RWPE2 (cell line): ENCODE data around the gene ALAS1.
"Not testable (repeated sequence)": the region's sequence is repeated elsewhere in the genome, so short reads cannot be mapped to it uniquely, and the experiment has no call there.

Experiments used
- ATAC-seq: fragments of 200-7000 bp; cut with Tn5 transposase; 3 replicates; pipeline ENCODE4 v1.9.1; 2021; ENCODE audit warnings: low read depth
- DNase-seq: peaks from one replicate; pipeline ENCODE4 v3.0.0-alpha.2; 2020; ENCODE audit warnings: low spot score
- H3K27ac ChIP-seq: fragments of 450-650 bp; 2 replicates; pipeline ENCODE4 v1.5.1; 2017; ENCODE audit warnings: mild to moderate bottlenecking; ENCODE audit not compliant: poor library complexity, severe bottlenecking
- H3K27me3 ChIP-seq: fragments of 250-450 bp; sonication (Bioruptor Pico); 2 replicates; pipeline ENCODE4 v1.5.1; 2021; ENCODE audit warnings: mild to moderate bottlenecking, moderate library complexity; ENCODE audit not compliant: insufficient read depth, poor library complexity, severe bottlenecking
- H3K36me3 ChIP-seq: fragments of 250-450 bp; sonication (Bioruptor Pico); 2 replicates; pipeline ENCODE4 v1.5.1; 2020; ENCODE audit warnings: low read depth, mild to moderate bottlenecking, moderate library complexity
- H3K4me1 ChIP-seq: fragments of 250-450 bp; sonication (Bioruptor Pico); 2 replicates; pipeline ENCODE4 v1.5.1; 2021; ENCODE audit warnings: mild to moderate bottlenecking, moderate library complexity; ENCODE audit not compliant: insufficient read depth, poor library complexity, severe bottlenecking
- H3K4me3 ChIP-seq: fragments of 250-450 bp; sonication (Bioruptor Pico); 2 replicates; pipeline ENCODE4 v1.5.1; 2021; ENCODE audit warnings: mild to moderate bottlenecking, moderate library complexity; ENCODE audit not compliant: severe bottlenecking
- H3K9me3 ChIP-seq: fragments of 250-450 bp; sonication (Bioruptor Pico); 2 replicates; pipeline ENCODE4 v1.5.1; 2021; ENCODE audit warnings: mild to moderate bottlenecking, moderate library complexity; ENCODE audit not compliant: severe bottlenecking
- TF ChIP-seq, protein P1 (sequence below): fragments of 450-650 bp; IDR thresholded peaks from one replicate; pipeline ENCODE4 v1.5.1; 2017; ENCODE audit warnings: mild to moderate bottlenecking, moderate library complexity; ENCODE audit not compliant: poor library complexity, severe bottlenecking

Gene ALAS1

DNA sequence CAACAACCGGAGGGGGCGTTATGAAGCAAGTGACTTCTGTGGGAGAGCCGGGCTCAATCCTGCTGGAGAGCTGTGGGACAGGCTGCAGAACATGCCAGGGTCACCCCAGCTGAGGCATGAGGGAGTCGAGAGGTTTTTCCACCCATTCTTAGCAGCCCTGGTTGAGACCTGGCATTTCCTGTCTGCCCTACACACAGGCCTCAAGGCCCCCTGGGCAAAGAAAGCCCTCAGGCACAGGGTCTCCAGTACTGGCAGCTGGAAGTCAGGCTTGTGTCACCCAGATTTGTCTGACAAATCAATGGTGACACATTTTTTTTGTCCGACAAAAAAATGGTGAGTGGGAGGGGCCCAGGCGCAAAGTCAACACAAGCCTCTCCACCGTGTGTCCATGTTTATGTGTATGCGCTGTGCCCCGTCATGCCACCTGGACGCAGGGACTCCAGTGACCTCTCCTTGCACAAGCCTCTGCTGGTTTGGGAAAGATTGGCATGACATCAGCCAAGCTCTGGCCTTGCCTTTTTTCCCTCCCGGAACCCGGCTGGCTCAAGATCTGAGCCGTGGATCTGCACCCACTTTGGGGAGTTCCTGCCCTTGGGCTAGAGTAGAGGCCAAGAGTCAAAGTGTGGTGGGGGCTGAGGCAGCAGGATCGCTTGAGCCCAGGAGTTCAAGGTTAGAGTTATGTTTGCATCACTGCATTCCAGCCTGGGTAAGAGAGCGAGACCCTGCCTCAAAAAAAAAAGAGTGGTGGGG is 20.8 kb upstream of the ALAS1 start:
- no peak overlapping the region for H3K4me3 ChIP-seq
- no peaks in the 10 kb centered on the region for H3K27me3 ChIP-seq
- H3K4me1 ChIP-seq = no peaks in the 10 kb centered on the region
- no peaks in the 10 kb centered on the region for H3K36me3 ChIP-seq
- DNase-seq = peak; percentile 34
- no peak for ATAC-seq
- no peak overlapping the region for H3K27ac ChIP-seq
- H3K9me3 ChIP-seq = no peaks in the 10 kb centered on the region
- TF ChIP-seq, protein P1, sequence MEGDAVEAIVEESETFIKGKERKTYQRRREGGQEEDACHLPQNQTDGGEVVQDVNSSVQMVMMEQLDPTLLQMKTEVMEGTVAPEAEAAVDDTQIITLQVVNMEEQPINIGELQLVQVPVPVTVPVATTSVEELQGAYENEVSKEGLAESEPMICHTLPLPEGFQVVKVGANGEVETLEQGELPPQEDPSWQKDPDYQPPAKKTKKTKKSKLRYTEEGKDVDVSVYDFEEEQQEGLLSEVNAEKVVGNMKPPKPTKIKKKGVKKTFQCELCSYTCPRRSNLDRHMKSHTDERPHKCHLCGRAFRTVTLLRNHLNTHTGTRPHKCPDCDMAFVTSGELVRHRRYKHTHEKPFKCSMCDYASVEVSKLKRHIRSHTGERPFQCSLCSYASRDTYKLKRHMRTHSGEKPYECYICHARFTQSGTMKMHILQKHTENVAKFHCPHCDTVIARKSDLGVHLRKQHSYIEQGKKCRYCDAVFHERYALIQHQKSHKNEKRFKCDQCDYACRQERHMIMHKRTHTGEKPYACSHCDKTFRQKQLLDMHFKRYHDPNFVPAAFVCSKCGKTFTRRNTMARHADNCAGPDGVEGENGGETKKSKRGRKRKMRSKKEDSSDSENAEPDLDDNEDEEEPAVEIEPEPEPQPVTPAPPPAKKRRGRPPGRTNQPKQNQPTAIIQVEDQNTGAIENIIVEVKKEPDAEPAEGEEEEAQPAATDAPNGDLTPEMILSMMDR = no peak

DNA sequence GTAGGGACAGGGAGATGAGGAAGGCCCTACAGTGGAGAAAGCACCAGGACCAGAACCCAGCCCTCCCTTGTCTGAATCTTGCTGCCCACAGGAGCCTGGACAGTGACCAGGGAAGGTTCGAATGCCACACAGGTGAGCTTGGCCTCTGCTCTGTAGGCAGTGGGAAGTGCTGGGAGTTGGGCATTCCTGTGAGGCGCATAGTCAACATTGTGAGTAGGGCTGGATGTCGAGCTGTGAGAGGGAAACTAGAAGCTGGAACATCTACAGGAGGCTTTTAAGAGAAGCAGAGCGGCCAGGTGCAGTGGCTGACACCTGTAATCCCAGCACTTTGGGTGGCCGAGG is 20.3 kb upstream of the ALAS1 start:
- ATAC-seq = no peak; the same call in 2 of the 3 replicates
- Histone ChIP-seq H3K27ac (no peak overlapping the region), H3K4me1 (no peaks in the 10 kb centered on the region), H3K27me3 (no peaks in the 10 kb centered on the region), H3K36me3 (no peaks in the 10 kb centered on the region), H3K4me3 (no peak overlapping the region), H3K9me3 (no peaks in the 10 kb centered on the region)
- no peak for DNase-seq
- TF ChIP-seq, protein P1 = no peak

DNA sequence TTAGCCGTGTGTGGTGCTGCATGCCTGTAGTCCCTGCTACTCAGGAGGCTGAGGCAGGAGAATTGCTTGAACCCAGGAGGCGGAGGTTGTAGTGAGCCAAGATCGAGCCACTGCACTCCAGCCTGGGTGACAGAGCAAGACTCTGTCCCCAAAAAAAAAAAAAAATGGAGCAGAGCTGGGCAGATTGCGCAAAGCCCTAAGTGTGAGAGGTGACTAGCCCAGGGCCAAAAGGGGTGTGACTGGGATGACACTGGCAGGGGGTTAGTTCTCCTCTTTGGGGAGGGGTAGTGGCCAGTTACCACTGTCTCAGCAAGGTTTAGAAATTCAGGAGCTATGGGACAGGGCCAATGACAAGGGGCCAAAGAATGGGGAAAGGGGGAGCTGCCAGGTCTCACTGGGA is 19.8 kb upstream of the ALAS1 start:
- H3K9me3 ChIP-seq, DNase-seq, ATAC-seq, H3K27ac ChIP-seq, H3K36me3 ChIP-seq, H3K27me3 ChIP-seq, H3K4me1 ChIP-seq, H3K4me3 ChIP-seq: not testable (repeated sequence)

DNA sequence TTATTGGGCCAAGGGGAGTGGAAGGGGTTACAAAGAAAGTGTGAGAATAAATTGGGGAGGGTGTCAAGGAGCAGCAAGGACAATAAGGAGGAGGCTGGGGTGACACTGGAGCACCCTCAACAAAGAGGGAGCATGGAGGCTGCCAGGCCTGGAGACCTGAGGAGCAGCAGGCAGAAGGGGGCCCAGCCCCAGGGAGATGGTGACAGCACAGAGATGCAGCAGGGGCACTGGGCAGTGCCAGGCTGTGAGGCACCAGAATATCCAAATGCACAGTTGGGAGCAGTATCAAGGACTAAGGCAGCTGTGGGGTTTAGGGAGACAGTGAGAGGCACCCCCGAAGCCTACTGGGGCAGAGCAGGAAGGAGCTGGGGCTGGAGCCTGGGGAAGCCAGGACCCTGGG is 19.4 kb upstream of the ALAS1 start:
- H3K27me3 ChIP-seq = no peaks in the 10 kb centered on the region
- no peaks in the 10 kb centered on the region for H3K36me3 ChIP-seq
- no peak overlapping the region for H3K27ac ChIP-seq
- H3K4me3 ChIP-seq = no peak overlapping the region
- DNase-seq = no peak
- H3K9me3 ChIP-seq = no peaks in the 10 kb centered on the region
- no peak for ATAC-seq
- no peaks in the 10 kb centered on the region for H3K4me1 ChIP-seq
- TF ChIP-seq, protein P1 = no peak

DNA sequence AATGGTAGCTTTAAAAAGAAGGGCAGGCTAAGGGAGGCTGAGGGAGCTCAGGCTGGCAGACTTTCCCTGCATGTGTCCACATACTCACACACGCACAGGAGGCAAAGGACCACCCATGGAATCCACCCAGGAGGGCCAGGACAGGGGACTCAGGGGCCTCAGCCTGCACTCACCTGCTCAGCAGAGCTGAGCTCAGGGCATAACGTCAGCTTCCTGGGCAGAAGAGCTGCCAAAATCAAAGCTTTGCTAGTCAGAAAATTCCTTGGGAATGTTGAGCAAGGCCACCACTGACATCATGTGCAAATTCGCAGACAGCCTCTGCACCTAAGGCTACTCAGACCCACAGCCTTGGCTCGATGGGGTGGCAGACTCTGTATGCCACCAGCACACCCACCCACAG is 16.4 kb upstream of the ALAS1 start:
- Histone ChIP-seq H3K27ac (no peak overlapping the region), H3K4me3 (no peak overlapping the region), H3K27me3 (no peaks in the 10 kb centered on the region), H3K9me3 (no peaks in the 10 kb centered on the region), H3K4me1 (no peaks in the 10 kb centered on the region), H3K36me3 (no peaks in the 10 kb centered on the region)
- TF ChIP-seq, protein P1 = no peak
- DNase-seq (peak; percentile 22), ATAC-seq (peak; percentile 84)
